Spleen (tissue), 11 donors: ENCODE results near the gene TMEM259. TPM values are rescaled to one million over a fixed set of nuclear protein-coding genes. Genes with fewer than 3 reads are reported as not detected.
A peak's percentile ranks its signal among the peaks of the same experiment; 100 is the strongest.

Experiments
- DNase-seq: peaks from one replicate; pipeline ENCODE4 v3.0.0-alpha.2; 2020
- H3K27ac ChIP-seq, 8 donors: fragments of 200-600 bp; sonication (generic) in 7 of 8; 1 replicate in 4 of 8; 2 replicates in 4 of 8; pipeline versions ENCODE4 v1.5.0 to v1.8.0; 2016 to 2021; ENCODE audit warnings: inconsistent platforms in 4 of 8, mild to moderate bottlenecking in 4 of 8, moderate library complexity in 1 of 8
- H3K27me3 ChIP-seq, 7 donors: fragments of 200-600 bp; sonication (generic) in 6 of 7; replicated peaks in 1 of 7; 1 replicate in 4 of 7; 2 replicates in 3 of 7; pipeline versions ENCODE4 v1.5.0 to v1.8.0; 2016 to 2021; ENCODE audit warnings: inconsistent platforms in 3 of 7, mild to moderate bottlenecking in 1 of 7
- H3K36me3 ChIP-seq, 6 donors: fragments of 200-600 bp; sonication (generic) in 5 of 6; 1 replicate in 4 of 6; 2 replicates in 2 of 6; pipeline versions ENCODE4 v1.5.0 to v1.8.0; 2016 to 2021; ENCODE audit warnings: inconsistent platforms in 2 of 6
- H3K4me1 ChIP-seq, 6 donors: fragments of 200-600 bp; sonication (generic) in 5 of 6; 1 replicate in 3 of 6; 2 replicates in 3 of 6; pipeline versions ENCODE4 v1.5.0 to v1.8.0; 2016 to 2021; ENCODE audit warnings: inconsistent platforms in 3 of 6
- H3K4me3 ChIP-seq, 8 donors: fragments of 200-600 bp; sonication (generic) in 7 of 8; 1 replicate in 4 of 8; 2 replicates in 4 of 8; pipeline versions ENCODE4 v1.5.0 to v1.8.0; 2016 to 2021; ENCODE audit warnings: inconsistent platforms in 4 of 8, mild to moderate bottlenecking in 4 of 8, moderate library complexity in 2 of 8
- H3K9me3 ChIP-seq, 8 donors: fragments of 200-600 bp; sonication (generic) in 7 of 8; 1 replicate in 4 of 8; 2 replicates in 4 of 8; pipeline versions ENCODE4 v1.5.0 to v1.8.0; 2016 to 2021; ENCODE audit warnings: inconsistent platforms in 4 of 8
- CTCF ChIP-seq, 11 experiments: fragments of 200-600 bp in 7 of 11; fragments of 450-650 bp in 4 of 11; sonication (generic) in 4 of 11; IDR thresholded peaks in 8 of 11; conservative IDR thresholded peaks in 3 of 11; 1 replicate in 7 of 11; 2 replicates in 4 of 11; pipeline versions ENCODE4 v1.4.0 to v1.8.0; 2016 to 2021; ENCODE audit warnings: antibody characterized with exemption in 11 of 11, inconsistent platforms in 4 of 11, mild to moderate bottlenecking in 1 of 11
- POLR2A ChIP-seq, 3 donors: fragments of 450-650 bp; IDR thresholded peaks; one replicate each; pipeline ENCODE4 v1.5.1; 2017; ENCODE audit warnings: antibody characterized with exemption in 3 of 3, mild to moderate bottlenecking in 1 of 3
- POLR2AphosphoS5 ChIP-seq, 3 donors: sonication (generic); formaldehyde crosslinking; IDR thresholded peaks; one replicate each; pipeline ENCODE4 v1.5.1; 2017; ENCODE audit warnings: antibody characterized with exemption in 3 of 3
- WGBS, 5 donors: extraction: QIAGEN DNeasy Blood & Tissue Kit in 3 of 5; methylation state at CpG; one replicate each; pipeline versions ENCODE4 v1.1.5 to v1.1.7; 2013 to 2018; 5-methylcytosine and 5-hydroxymethylcytosine counted together
- intact Hi-C: fragments of 100-400 bp; cut with DNase I; formaldehyde crosslinking; loops from one replicate; pipeline ENCODE4 v1.15.0; 2023; ENCODE audit warnings: low total_unique reads
- polyA plus RNA-seq, 3 donors: library from polyadenylated mRNA; stranded (reverse); fragments of 200-250 nt; gene quantifications; one replicate each; pipeline ENCODE4 v1.2.1, GENCODE V29; 2013
- total RNA-seq, 7 donors: library from RNA; depleted of rRNA in 3 of 7; stranded (reverse); fragments of >200 nt in 3 of 7; fragmentation: NEBNext Ultra II Directional in 4 of 7; extraction: Animal tissue kit (Norgen Biotek cat#: 25700) in 4 of 7; gene quantifications; one replicate each; pipeline versions ENCODE4 v1.1.0 to v1.2.1, GENCODE V29; 2016 to 2021
- donor health status: healthy with polysubstance abuse.
- donor health status: DM: no; HTN: no; CAD: no; lungs with moderate emphysema.
- donor health status: DM: no; HTN: no; CAD: no.
- donor health status: Bipolar disorder and iron deficiency.
- donor health status: healthy.
- donor health status: DM: no; HTN: no; CAD: no.
- donor health status: DM: yes; HTN: yes; CAD: no.

The TMEM259 gene
- total and polyA plus RNA-seq, 10 donors: 172 to 560 (median 241) TPM

DNA sequence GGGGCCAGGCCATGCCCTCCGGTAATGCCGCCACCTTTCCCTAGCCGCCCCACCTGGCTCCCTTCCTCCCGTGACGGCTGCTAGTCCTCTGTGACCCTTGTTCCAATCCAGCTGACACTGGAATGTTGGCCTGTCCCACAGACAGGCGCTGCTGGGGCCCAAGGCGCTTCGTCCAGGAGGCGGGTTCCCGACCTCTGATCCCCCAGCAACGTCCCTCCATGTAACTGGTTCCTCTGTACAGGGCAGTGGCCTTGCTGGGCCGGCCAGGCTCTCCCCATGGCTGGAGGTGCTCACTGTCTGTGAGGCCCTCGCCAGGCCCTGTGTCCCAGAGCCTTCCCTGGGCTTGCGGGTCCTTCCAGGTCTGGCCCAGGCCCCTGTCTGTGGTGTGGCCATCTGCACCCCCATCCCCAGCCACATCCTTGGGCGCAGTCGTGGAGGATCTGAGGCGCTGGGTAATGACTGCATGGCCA lies 27.5 kb downstream of the TMEM259 start:
- Histone ChIP-seq H3K27ac (no peak overlapping the region), H3K9me3 (no peaks in the 10 kb centered on the region), H3K36me3 (peaks cover 0 to 67% (median 46%) of the 10 kb centered on the region in 6 donors), H3K27me3 (peaks cover 0 to 41% (median 31%) of the 10 kb centered on the region in 7 donors), H3K4me3 (no peak overlapping the region), H3K4me1 (peaks cover 0 to 21% (median 13%) of the 10 kb centered on the region in 6 donors)
- TF ChIP-seq CTCF (IDR thresholded peaks at IDR 0.05 in 8 of 11, conservative IDR thresholded peaks at IDR 0.05 in 3 of 11): no peak
- TF ChIP-seq POLR2AphosphoS5 (IDR thresholded peaks at IDR 0.05): peak in 1 of 3 donors; percentile 9
- no peak for DNase-seq
- intact Hi-C loops: no loop called here
- WGBS, 5 donors: 91 to 95% (median 93%) methylated on average over 12 to 17 of the region's 17 CpGs

- 90 to 97% (median 93%) methylated on average over 13 of the region's 13 CpGs for WGBS, 5 donors
- no peak overlapping the region for H3K4me3 ChIP-seq
- no peak overlapping the region for H3K27ac ChIP-seq
- peaks cover 0 to 21% (median 13%) of the 10 kb centered on the region in 6 donors for H3K4me1 ChIP-seq
- DNase-seq: no peak
- H3K9me3 ChIP-seq: no peaks in the 10 kb centered on the region
- intact Hi-C loops: no loop called here
- TF ChIP-seq POLR2AphosphoS5 (IDR thresholded peaks at IDR 0.05) (no peak), CTCF (IDR thresholded peaks at IDR 0.05 in 8 of 11, conservative IDR thresholded peaks at IDR 0.05 in 3 of 11) (no peak), POLR2A (IDR thresholded peaks at IDR 0.05) (no peak)
- H3K27me3 ChIP-seq: peaks cover 0 to 34% (median 24%) of the 10 kb centered on the region in 7 donors
- peaks cover 0 to 75% (median 50%) of the 10 kb centered on the region in 6 donors for H3K36me3 ChIP-seq
Observed at GRCh38 chr19:992670-993055, 28.3 kb downstream of the TMEM259 start.

GRCh38 chr19:991932-992669 lies 28.8 kb downstream of the TMEM259 start:
- Histone ChIP-seq H3K36me3 (peaks cover 0 to 80% (median 52%) of the 10 kb centered on the region in 6 donors), H3K4me1 (peaks cover 0 to 21% (median 13%) of the 10 kb centered on the region in 6 donors), H3K9me3 (no peaks in the 10 kb centered on the region), H3K27me3 (peaks cover 0 to 28% (median 18%) of the 10 kb centered on the region in 7 donors), H3K4me3 (no peak overlapping the region), H3K27ac (no peak overlapping the region)
- intact Hi-C loops: no loop called here
- no peak for DNase-seq
- 94 to 96% (median 95%) methylated on average over 23 to 42 of the region's 42 CpGs for WGBS, 5 donors
- no peak for TF ChIP-seq POLR2AphosphoS5 (IDR thresholded peaks at IDR 0.05)
- TF ChIP-seq POLR2A (IDR thresholded peaks at IDR 0.05): no peak
- TF ChIP-seq CTCF (IDR thresholded peaks at IDR 0.05 in 8 of 11, conservative IDR thresholded peaks at IDR 0.05 in 3 of 11): no peak

DNA sequence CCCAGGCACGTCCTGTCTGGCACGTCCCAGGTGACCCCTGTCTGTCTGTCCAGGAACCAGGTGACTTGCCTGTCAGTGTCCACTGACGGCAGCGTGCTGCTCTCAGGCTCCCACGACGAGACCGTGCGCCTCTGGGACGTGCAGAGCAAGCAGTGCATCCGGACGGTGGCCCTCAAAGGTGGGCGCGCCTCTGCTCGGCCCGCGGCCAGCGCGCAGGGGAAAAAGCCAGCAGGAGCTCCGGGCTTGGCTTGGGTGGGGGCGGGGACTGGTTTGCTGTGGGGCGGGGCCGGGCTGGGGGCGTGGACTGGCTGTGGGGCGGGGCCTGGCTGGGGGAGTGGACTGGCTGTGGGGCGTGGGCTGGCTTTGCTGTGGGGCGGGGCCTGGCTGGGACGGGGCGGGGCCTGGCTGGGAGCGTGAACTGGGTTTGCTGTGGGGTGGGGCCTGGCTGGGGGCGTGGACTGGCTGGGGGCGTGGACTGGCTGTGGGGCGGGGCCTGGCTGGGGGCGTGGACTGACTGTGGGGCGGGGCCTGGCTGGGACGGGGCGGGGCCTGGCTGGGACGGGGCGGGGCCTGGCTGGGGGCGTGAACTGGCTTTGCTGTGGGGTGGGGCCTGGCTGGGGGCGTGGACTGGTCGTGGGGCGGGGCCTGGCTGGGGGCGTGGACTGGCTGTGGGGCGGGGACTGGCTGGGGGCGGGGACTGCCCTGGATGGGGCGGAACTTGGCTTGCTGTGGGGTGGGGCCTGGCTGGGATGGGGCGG lies 29.6 kb downstream of the TMEM259 start:
- H3K27ac ChIP-seq: no peak overlapping the region

More for the DNA sequence above, 29.6 kb downstream of the TMEM259 start:
- WGBS, 5 donors: 69 to 91% (median 88%) methylated on average over 1 to 42 of the region's 47 CpGs
- peaks cover 0 to 21% (median 12%) of the 10 kb centered on the region in 7 donors for H3K27me3 ChIP-seq
- TF ChIP-seq POLR2AphosphoS5 (IDR thresholded peaks at IDR 0.05): no peak
- TF ChIP-seq POLR2A (IDR thresholded peaks at IDR 0.05): no peak
- TF ChIP-seq CTCF (IDR thresholded peaks at IDR 0.05 in 8 of 11, conservative IDR thresholded peaks at IDR 0.05 in 3 of 11): no peak
- no peak overlapping the region for H3K4me3 ChIP-seq
- peaks cover 0 to 17% (median 7%) of the 10 kb centered on the region in 6 donors for H3K4me1 ChIP-seq
- intact Hi-C loops: no loop called here
- H3K36me3 ChIP-seq: peaks cover 0 to 88% (median 56%) of the 10 kb centered on the region in 6 donors
- DNase-seq: no peak
- no peaks in the 10 kb centered on the region for H3K9me3 ChIP-seq
